GM20000 (cell line): Measurements from ENCODE around the gene SRBD1.

Experiments
- DNase-seq: peaks from one replicate; pipeline ENCODE4 v3.0.0; 2012; ENCODE audit warnings: low spot score
- TF ChIP-seq, protein P1 (sequence below): IDR thresholded peaks from 2 replicates; pipeline ENCODE4 v1.5.1; 2012; ENCODE audit warnings: mild to moderate bottlenecking, control low read depth; ENCODE audit errors: extremely low read depth, missing control alignments

Gene SRBD1

DNA sequence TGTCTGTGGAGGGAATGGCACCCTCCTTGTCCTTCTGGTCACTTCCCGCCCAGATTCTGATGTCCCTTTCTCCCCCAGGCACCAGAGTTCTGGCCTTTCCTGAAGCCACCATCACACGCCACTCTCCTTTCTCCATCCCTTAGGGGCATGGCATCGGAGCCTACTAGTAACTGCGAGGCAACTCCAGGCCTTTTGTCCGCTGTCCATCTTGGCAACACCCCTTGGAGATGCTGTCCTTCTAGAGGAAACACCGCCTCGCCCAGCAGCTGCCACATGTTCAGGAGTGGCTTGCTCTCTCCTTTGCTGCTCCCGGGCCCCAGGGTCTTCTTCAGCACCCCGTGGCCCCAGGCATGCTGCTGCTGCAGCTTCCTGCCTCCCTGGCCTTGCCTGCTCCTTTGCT, 267.0 kb downstream of the SRBD1 start:
- TF ChIP-seq, protein P1, sequence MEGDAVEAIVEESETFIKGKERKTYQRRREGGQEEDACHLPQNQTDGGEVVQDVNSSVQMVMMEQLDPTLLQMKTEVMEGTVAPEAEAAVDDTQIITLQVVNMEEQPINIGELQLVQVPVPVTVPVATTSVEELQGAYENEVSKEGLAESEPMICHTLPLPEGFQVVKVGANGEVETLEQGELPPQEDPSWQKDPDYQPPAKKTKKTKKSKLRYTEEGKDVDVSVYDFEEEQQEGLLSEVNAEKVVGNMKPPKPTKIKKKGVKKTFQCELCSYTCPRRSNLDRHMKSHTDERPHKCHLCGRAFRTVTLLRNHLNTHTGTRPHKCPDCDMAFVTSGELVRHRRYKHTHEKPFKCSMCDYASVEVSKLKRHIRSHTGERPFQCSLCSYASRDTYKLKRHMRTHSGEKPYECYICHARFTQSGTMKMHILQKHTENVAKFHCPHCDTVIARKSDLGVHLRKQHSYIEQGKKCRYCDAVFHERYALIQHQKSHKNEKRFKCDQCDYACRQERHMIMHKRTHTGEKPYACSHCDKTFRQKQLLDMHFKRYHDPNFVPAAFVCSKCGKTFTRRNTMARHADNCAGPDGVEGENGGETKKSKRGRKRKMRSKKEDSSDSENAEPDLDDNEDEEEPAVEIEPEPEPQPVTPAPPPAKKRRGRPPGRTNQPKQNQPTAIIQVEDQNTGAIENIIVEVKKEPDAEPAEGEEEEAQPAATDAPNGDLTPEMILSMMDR = no peak
- no peak for DNase-seq

DNA sequence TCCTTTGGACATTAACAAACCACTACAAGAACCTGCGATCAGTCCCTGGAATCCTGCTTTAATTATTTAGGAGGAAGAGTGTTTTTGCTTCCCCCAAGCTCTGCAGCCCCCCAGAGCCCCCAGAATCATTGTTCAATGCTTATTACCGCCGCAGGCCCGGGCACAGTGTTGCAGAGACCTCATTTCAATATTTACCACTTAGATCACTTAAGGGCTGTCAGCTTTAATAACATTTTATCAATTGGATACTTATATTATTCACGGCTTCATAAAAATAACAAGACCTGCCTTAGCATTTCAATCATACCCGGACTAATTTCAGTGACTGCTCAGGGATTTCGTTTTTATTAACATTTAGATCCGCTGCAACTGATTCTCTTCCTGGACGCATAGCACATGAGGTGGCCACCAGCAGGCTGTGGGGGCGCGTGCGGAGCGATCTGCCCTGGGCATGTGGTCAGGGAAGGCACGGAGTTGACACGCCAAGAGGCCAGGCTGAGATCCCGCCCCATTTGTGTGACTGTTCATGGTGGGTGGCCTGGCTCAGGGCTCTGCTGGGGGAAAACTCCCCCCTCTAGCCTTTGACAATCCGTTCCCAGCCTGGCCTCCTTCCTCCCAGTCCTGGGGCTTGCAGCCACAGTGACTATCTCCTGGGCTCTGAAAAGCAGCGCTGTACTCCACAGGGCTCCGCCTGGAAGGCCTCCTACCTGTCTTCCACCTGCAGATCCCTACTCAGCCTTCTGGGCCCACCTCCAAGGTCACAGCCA, 267.6 kb downstream of the SRBD1 start:
- TF ChIP-seq, protein P1 = no peak
- no peak for DNase-seq

DNA sequence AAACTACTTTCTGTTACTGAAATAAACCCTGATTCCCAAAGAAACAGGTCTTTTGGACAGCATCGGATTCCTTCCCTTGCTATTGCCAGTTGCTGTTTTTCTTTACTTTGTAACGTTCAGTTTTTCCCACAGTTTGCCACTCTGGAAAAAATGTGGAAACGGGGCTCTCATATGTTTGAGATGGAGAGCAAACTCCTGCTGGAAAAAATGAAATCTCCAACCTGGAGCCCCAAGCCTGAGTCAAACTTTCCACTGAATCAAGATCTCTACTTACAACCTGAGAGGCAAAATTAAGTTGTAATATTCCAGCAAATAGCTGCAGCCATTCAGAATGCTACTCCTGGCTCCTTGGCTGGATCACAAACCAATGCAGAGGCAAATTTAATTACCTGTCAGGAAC, 270.7 kb downstream of the SRBD1 start:
- DNase-seq = no peak
- TF ChIP-seq, protein P1 = no peak

DNA sequence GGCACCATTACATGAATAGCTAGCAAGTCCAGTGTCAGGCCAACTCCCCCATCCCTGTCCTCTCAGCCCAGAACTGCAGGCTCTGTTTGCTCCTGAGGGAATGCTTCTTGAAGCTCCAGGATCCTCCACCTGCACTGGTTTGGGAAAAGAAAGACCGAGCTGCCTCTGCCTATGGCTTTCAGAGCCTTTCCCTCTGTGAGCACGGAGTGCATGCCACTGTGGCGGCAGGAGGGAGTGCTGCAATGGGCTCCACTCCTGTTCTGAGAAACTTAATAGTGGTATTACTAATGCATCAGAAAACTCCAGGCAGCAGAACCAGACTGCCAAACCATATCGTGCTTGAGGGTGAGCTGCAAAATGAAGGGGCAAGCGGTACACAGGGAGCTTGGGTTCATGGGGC, 271.8 kb downstream of the SRBD1 start:
- TF ChIP-seq, protein P1 = no peak
- no peak for DNase-seq
